HepG2 (cell line): Measurements from ENCODE around the gene CCDC183. TPM values are rescaled to one million over a fixed set of nuclear protein-coding genes. Genes with fewer than 3 reads are reported as not detected.

Experiments
- ESRRA ChIP-seq: sonication (generic); formaldehyde crosslinking; IDR thresholded peaks from 2 replicates; pipeline ENCODE4 v1.5.1; 2020; ENCODE audit warnings: mild to moderate bottlenecking, low read depth, missing genetic modification reagents
- HOXA3 ChIP-seq: sonication (generic); formaldehyde crosslinking; IDR thresholded peaks from 2 replicates; pipeline ENCODE4 v1.5.0; 2020; ENCODE audit warnings: missing genetic modification reagents
- HOXA9 ChIP-seq: sonication (generic); formaldehyde crosslinking; IDR thresholded peaks from 2 replicates; pipeline ENCODE4 v1.8.1; 2022; ENCODE audit warnings: missing genetic modification reagents, mild to moderate bottlenecking, moderate library complexity, borderline replicate concordance
- KLF12 ChIP-seq: sonication (generic); formaldehyde crosslinking; IDR thresholded peaks from 2 replicates; pipeline ENCODE4 v1.4.0; 2020; ENCODE audit warnings: missing genetic modification reagents, borderline replicate concordance
- PRDM15 ChIP-seq: sonication (generic); formaldehyde crosslinking; IDR thresholded peaks from 2 replicates; pipeline ENCODE4 v1.4.0; 2020; ENCODE audit warnings: missing genetic modification reagents
- SYNCRIP ChIP-seq: fragments of 200-400 bp; formaldehyde crosslinking; IDR thresholded peaks from 2 replicates; pipeline ENCODE4 v1.6.1; 2018; ENCODE audit warnings: mild to moderate bottlenecking, low read depth, low read length; ENCODE audit not compliant: insufficient read depth
- ZNF276 ChIP-seq: sonication (generic); formaldehyde crosslinking; IDR thresholded peaks from 2 replicates; pipeline ENCODE4 v1.4.0; 2020; ENCODE audit warnings: mild to moderate bottlenecking, low read depth, missing genetic modification reagents
- ZNF850 ChIP-seq: sonication (generic); formaldehyde crosslinking; conservative IDR thresholded peaks from 2 replicates; pipeline ENCODE4 v1.9.0; 2021; ENCODE audit warnings: mild to moderate bottlenecking, missing genetic modification reagents
- polyA plus RNA-seq, 8 experiments: library from polyadenylated mRNA; depleted of rRNA in 3 of 8; stranded (reverse) in 7 of 8; unstranded in 1 of 8; fragments of >200 nt; fragmentation: Illumina TruSeq in 4 of 8; extraction: Trizol in 4 of 8; gene quantifications; 2 replicates each; pipeline versions ENCODE4 v1.2.1 to v1.2.3, GENCODE V29; 2011 to 2016; ENCODE audit warnings: low read depth in 4 of 8, missing spikeins in 1 of 8, mixed read lengths in 1 of 8; ENCODE audit not compliant: insufficient read depth in 1 of 8
- total RNA-seq, 5 experiments: library from RNA; depleted of rRNA; stranded (reverse); fragments of >200 nt; fragmentation: Illumina TruSeq; extraction: Trizol; gene quantifications; 2 replicates each; pipeline ENCODE4 v1.2.3, GENCODE V29; 2016; ENCODE audit warnings: low read depth in 1 of 5
- TF ChIP-seq, protein P1 (sequence below): sonication (generic); formaldehyde crosslinking; conservative IDR thresholded peaks from 2 replicates; pipeline ENCODE4 v1.4.0; 2020; ENCODE audit warnings: mild to moderate bottlenecking, missing genetic modification reagents, moderate library complexity
- TF ChIP-seq, protein P2 (sequence below), 2 experiments: sonication (generic) in 1 of 2; formaldehyde crosslinking in 1 of 2; IDR thresholded peaks; 2 replicates each; pipeline versions ENCODE4 v1.4.0 to v1.6.1; 2016 to 2020; ENCODE audit warnings: borderline replicate concordance in 1 of 2, low read depth in 1 of 2, mild to moderate bottlenecking in 1 of 2, missing genetic modification reagents in 1 of 2
- TF ChIP-seq, protein P3 (sequence below): sonication (generic); formaldehyde crosslinking; IDR thresholded peaks from 2 replicates; pipeline ENCODE4 v1.8.1; 2023; ENCODE audit warnings: missing genetic modification reagents, mild to moderate bottlenecking, borderline replicate concordance

CCDC183 gene
- total and polyA plus RNA-seq, 2 of the 13 experiments (the other 11 are each of a cell fraction or from before 2014, with no cell fraction given) = 5.0 to 66.4 TPM

DNA sequence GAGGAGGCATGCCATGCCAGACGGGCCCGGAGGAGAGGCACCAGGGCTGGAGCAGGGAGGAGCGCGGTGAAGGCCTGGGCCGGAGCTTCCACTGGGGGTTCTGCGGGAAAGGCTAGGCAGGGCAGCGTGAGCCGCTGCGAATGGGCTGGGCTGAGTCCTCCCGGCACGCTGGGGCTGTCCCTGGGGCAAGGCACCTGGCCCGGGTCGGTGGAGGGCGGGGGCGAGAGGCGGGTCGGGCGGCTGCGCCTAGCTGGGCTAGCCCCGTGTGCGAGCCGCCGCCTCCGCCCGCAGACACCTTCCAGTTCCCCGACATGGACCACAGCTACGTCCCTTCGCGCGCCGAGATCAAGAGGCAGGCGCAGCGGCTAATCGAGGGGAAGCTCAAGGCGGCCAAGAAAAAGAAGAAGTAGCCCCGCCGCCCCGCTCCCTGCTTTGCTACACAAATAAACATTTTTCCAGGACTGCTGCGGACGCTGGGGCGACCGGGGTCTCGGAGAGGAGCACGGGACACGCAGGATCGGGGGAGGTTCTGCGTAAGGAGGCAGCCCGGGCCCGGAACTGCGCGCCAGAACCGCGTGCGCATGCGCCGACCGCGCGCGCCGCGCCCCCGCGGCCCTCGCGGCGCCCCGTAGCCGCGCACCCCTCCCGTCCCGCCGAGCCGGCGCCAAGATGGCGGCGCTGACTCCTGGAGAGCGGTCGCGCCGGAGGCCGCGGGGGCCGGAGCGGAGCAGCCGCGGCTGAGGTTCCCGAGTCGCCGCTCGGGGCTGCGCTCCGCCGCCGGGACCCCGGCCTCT, 11.3 kb downstream of the CCDC183 start, which contains the start of gene RABL6 (continued):
- TF ChIP-seq PRDM15 (CRISPR knock-in tag) (0 out of 2 replicates have a peak, but pooled peaks have one; percentile 25), HOXA3 (peak; percentile 58; the same call in 1 of the 2 replicates), ZNF276 (CRISPR knock-in tag) (no peak), HOXA9 (no peak), KLF12 (CRISPR knock-in tag) (peak; percentile 67), SYNCRIP (no peak), ZNF850 (CRISPR knock-in tag) (no peak), ESRRA (CRISPR knock-in tag) (no peak)
- TF ChIP-seq, protein P1, sequence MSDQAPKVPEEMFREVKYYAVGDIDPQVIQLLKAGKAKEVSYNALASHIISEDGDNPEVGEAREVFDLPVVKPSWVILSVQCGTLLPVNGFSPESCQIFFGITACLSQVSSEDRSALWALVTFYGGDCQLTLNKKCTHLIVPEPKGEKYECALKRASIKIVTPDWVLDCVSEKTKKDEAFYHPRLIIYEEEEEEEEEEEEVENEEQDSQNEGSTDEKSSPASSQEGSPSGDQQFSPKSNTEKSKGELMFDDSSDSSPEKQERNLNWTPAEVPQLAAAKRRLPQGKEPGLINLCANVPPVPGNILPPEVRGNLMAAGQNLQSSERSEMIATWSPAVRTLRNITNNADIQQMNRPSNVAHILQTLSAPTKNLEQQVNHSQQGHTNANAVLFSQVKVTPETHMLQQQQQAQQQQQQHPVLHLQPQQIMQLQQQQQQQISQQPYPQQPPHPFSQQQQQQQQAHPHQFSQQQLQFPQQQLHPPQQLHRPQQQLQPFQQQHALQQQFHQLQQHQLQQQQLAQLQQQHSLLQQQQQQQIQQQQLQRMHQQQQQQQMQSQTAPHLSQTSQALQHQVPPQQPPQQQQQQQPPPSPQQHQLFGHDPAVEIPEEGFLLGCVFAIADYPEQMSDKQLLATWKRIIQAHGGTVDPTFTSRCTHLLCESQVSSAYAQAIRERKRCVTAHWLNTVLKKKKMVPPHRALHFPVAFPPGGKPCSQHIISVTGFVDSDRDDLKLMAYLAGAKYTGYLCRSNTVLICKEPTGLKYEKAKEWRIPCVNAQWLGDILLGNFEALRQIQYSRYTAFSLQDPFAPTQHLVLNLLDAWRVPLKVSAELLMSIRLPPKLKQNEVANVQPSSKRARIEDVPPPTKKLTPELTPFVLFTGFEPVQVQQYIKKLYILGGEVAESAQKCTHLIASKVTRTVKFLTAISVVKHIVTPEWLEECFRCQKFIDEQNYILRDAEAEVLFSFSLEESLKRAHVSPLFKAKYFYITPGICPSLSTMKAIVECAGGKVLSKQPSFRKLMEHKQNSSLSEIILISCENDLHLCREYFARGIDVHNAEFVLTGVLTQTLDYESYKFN (CRISPR knock-in tag) = 0 out of 2 replicates have a peak, but pooled peaks have one; percentile 28
- TF ChIP-seq, protein P2, sequence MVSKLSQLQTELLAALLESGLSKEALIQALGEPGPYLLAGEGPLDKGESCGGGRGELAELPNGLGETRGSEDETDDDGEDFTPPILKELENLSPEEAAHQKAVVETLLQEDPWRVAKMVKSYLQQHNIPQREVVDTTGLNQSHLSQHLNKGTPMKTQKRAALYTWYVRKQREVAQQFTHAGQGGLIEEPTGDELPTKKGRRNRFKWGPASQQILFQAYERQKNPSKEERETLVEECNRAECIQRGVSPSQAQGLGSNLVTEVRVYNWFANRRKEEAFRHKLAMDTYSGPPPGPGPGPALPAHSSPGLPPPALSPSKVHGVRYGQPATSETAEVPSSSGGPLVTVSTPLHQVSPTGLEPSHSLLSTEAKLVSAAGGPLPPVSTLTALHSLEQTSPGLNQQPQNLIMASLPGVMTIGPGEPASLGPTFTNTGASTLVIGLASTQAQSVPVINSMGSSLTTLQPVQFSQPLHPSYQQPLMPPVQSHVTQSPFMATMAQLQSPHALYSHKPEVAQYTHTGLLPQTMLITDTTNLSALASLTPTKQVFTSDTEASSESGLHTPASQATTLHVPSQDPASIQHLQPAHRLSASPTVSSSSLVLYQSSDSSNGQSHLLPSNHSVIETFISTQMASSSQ (IDR thresholded peaks at IDR 0.05; ENCODE audit: low read depth) = no peak
- TF ChIP-seq, protein P2 (CRISPR knock-in tag; IDR thresholded peaks at IDR 0.05; ENCODE audit: borderline replicate concordance) = no peak
- TF ChIP-seq, protein P3, sequence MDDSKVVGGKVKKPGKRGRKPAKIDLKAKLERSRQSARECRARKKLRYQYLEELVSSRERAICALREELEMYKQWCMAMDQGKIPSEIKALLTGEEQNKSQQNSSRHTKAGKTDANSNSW (CRISPR knock-in tag) = no peak
